Endothelial cell of hepatic sinusoid (primary cell): ENCODE results near the gene MEA1.
"Not testable (repeated sequence)": the region's sequence is repeated elsewhere in the genome, so short reads cannot be mapped to it uniquely, and the experiment has no call there.

Source experiments
- in situ Hi-C: cut with HindIII; loops from 2 replicates; pipeline ENCODE4 v1.10.0; 2017; ENCODE audit warnings: low sequenced_read_pairs

The MEA1 gene

GRCh38 chr6:43013843-43014433 is at the start of gene MEA1, which contains the start of gene KLHDC3:
TSS of gene MEA1 (minus strand) at chr6:43013946. CDS start at chr6:43013813, 133 bp downstream.
TSS of gene KLHDC3 (plus strand) at chr6:43014249. CDS start at chr6:43017193, 2,944 bp downstream.
- in situ Hi-C loops: no loop called here

GRCh38 chr6:43062818-43063217 is 49.1 kb upstream of the MEA1 start:
- in situ Hi-C loops: no loop called here

- in situ Hi-C loops: no loop called here
Observed at GRCh38 chr6:43061861-43062260, 48.1 kb upstream of the MEA1 start.

- in situ Hi-C loops: no loop called here
Observed at GRCh38 chr6:43060755-43061633, 47.2 kb upstream of the MEA1 start.

- in situ Hi-C loops: no loop called here
Observed at GRCh38 chr6:43060034-43060754, 46.4 kb upstream of the MEA1 start.

GRCh38 chr6:43059168-43060033 is 45.7 kb upstream of the MEA1 start, which contains the start of the genes KLC4 and MRPL2:
TSS of gene KLC4 (plus strand) at chr6:43059631. CDS start at chr6:43061336, 1,705 bp downstream.
TSS of gene MRPL2 (minus strand) at chr6:43059434. CDS start at chr6:43059381, 53 bp downstream.
- in situ Hi-C loops: no loop called here

GRCh38 chr6:43058531-43058930 is 44.8 kb upstream of the MEA1 start:
- in situ Hi-C loops: no loop called here

GRCh38 chr6:43055966-43056365 is 42.2 kb upstream of the MEA1 start:
- in situ Hi-C loops: no loop called here

GRCh38 chr6:43054206-43054943 is 40.6 kb upstream of the MEA1 start:
- in situ Hi-C loops: no loop called here

GRCh38 chr6:43053545-43054205 is 39.9 kb upstream of the MEA1 start, which contains the start of gene CUL7:
TSS of gene CUL7 (minus strand) at chr6:43053851. CDS start at chr6:43052788, 1,063 bp downstream.
- in situ Hi-C loops: no loop called here

GRCh38 chr6:43052842-43053544 is 39.2 kb upstream of the MEA1 start:
- in situ Hi-C loops: no loop called here

GRCh38 chr6:43052225-43052841 is 38.6 kb upstream of the MEA1 start:
- in situ Hi-C loops: no loop called here

- in situ Hi-C loops: no loop called here
Observed at GRCh38 chr6:43050981-43051380, 37.2 kb upstream of the MEA1 start.

- in situ Hi-C loops: no loop called here
Observed at GRCh38 chr6:43047998-43048397, 34.3 kb upstream of the MEA1 start.

GRCh38 chr6:43045371-43045930 is 31.7 kb upstream of the MEA1 start:
- in situ Hi-C loops: no loop called here

- in situ Hi-C loops: no loop called here
Observed at GRCh38 chr6:43043310-43043709, 29.6 kb upstream of the MEA1 start.

GRCh38 chr6:43041475-43041874 is 27.7 kb upstream of the MEA1 start:
- in situ Hi-C loops: not testable (repeated sequence)
